ENCODE measurements around the gene CCDC81.

CCDC81 gene

GRCh38 chr11:86463955-86464354, 89.3 kb downstream of the CCDC81 start:
- DNase-seq: no peak

GRCh38 chr11:86464509-86465221, 90.0 kb downstream of the CCDC81 start:
- no peak for DNase-seq

- no peak for DNase-seq
Measured at GRCh38 chr11:86468169-86468568, 93.5 kb downstream of the CCDC81 start.

- no peak for DNase-seq
Measured at GRCh38 chr11:86469491-86470388, 95.1 kb downstream of the CCDC81 start.

Data from hypothalamus (tissue), 51 donors.